GM11168 (cell line): ENCODE results near the gene NTPCR.

Experiments used
- in situ Hi-C: fragments of 300-500 bp; cut with MboI; formaldehyde crosslinking; loops from one replicate; pipeline ENCODE4 v1.12.0; 2022; ENCODE audit warnings: low sequenced_read_pairs; ENCODE audit not compliant: unreplicated experiment

Gene NTPCR

GRCh38 chr1:232980986-232981560 is 30.7 kb downstream of the NTPCR start:
- in situ Hi-C loops, result no loop called here

GRCh38 chr1:232982238-232982944 is 32.0 kb downstream of the NTPCR start:
- in situ Hi-C loops, result no loop called here

GRCh38 chr1:232983375-232983774 is 33.0 kb downstream of the NTPCR start:
- in situ Hi-C loops, result no loop called here

GRCh38 chr1:232983817-232984567 is 33.6 kb downstream of the NTPCR start:
- in situ Hi-C loops, result no loop called here

GRCh38 chr1:232984577-232985425 is 34.4 kb downstream of the NTPCR start:
- in situ Hi-C loops, result no loop called here

- in situ Hi-C loops, result no loop called here
Observed at GRCh38 chr1:232985882-232986526, 35.6 kb downstream of the NTPCR start.

GRCh38 chr1:232986527-232986922 is 36.1 kb downstream of the NTPCR start:
- in situ Hi-C loops, result no loop called here

- in situ Hi-C loops, result no loop called here
Observed at GRCh38 chr1:232987046-232987773, 36.8 kb downstream of the NTPCR start.

GRCh38 chr1:232987774-232988140 is 37.3 kb downstream of the NTPCR start:
- in situ Hi-C loops, result no loop called here

- in situ Hi-C loops, result no loop called here
Observed at GRCh38 chr1:232988572-232989040, 38.2 kb downstream of the NTPCR start.

- in situ Hi-C loops, result no loop called here
Observed at GRCh38 chr1:232990176-232991128, 40.0 kb downstream of the NTPCR start.

GRCh38 chr1:232991238-232991637 is 40.8 kb downstream of the NTPCR start:
- in situ Hi-C loops, result no loop called here

- in situ Hi-C loops, result no loop called here
Observed at GRCh38 chr1:232992227-232992626, 41.8 kb downstream of the NTPCR start.

- in situ Hi-C loops, result no loop called here
Observed at GRCh38 chr1:232993555-232993954, 43.1 kb downstream of the NTPCR start.

GRCh38 chr1:232995189-232995588 is 44.8 kb downstream of the NTPCR start:
- in situ Hi-C loops, result no loop called here

- in situ Hi-C loops, result no loop called here
Observed at GRCh38 chr1:232996143-232996542, 45.7 kb downstream of the NTPCR start.

GRCh38 chr1:232998138-232998537 is 47.7 kb downstream of the NTPCR start:
- in situ Hi-C loops, result no loop called here

- in situ Hi-C loops, result no loop called here
Observed at GRCh38 chr1:232998646-232999045, 48.2 kb downstream of the NTPCR start.
